MM.1S (cell line): ENCODE data around the gene ZBTB34.

Source experiments
- DNase-seq: peaks from one replicate; pipeline ENCODE4 v3.0.0-alpha.2; 2015
- H2AFZ ChIP-seq: fragments of 300-600 bp; sonication (generic); 2 replicates; pipeline ENCODE4 v1.6.0; 2016; ENCODE audit warnings: antibody characterized with exemption, low read length
- H3F3A ChIP-seq: fragments of 300-600 bp; sonication (generic); 2 replicates; pipeline ENCODE4 v1.6.1; 2016; ENCODE audit warnings: mild to moderate bottlenecking, antibody characterized with exemption, low read length, moderate library complexity, mixed read lengths; ENCODE audit not compliant: insufficient read depth
- H3K27ac ChIP-seq: fragments of 300-600 bp; sonication (generic); 2 replicates; pipeline ENCODE4 v1.5.1; 2016; ENCODE audit warnings: mild to moderate bottlenecking, low read length
- H3K27me3 ChIP-seq: fragments of 300-600 bp; sonication (generic); replicated peaks from 2 replicates; pipeline ENCODE4 v1.6.0; 2016; ENCODE audit warnings: low read length; ENCODE audit not compliant: insufficient read depth
- H3K36me3 ChIP-seq: fragments of 300-600 bp; sonication (generic); replicated peaks from 2 replicates; pipeline ENCODE4 v1.6.1; 2016; ENCODE audit warnings: mild to moderate bottlenecking, low read length, mixed read lengths; ENCODE audit not compliant: insufficient read depth
- H3K4me1 ChIP-seq: fragments of 300-600 bp; sonication (generic); 2 replicates; pipeline ENCODE4 v1.6.1; 2016; ENCODE audit warnings: low read length, mixed read lengths
- H3K4me2 ChIP-seq: fragments of 300-600 bp; sonication (generic); 2 replicates; pipeline ENCODE4 v1.6.0; 2016; ENCODE audit warnings: low read depth, low read length
- H3K4me3 ChIP-seq: fragments of 300-600 bp; sonication (generic); 2 replicates; pipeline ENCODE4 v1.5.1; 2016; ENCODE audit warnings: low read length, mixed read lengths
- H3K79me2 ChIP-seq: fragments of 300-600 bp; sonication (generic); 2 replicates; pipeline ENCODE4 v1.6.1; 2016; ENCODE audit warnings: mixed run types, low read length, mixed read lengths
- H3K9ac ChIP-seq: fragments of 300-600 bp; sonication (generic); 2 replicates; pipeline ENCODE4 v1.6.1; 2016; ENCODE audit warnings: low read length, mixed read lengths
- H3K9me2 ChIP-seq: fragments of 300-600 bp; sonication (generic); replicated peaks from 2 replicates; pipeline ENCODE4 v1.6.1; 2016; ENCODE audit warnings: mild to moderate bottlenecking, low read length, mixed read lengths; ENCODE audit not compliant: insufficient read depth
- H3K9me3 ChIP-seq: fragments of 300-600 bp; sonication (generic); replicated peaks from 2 replicates; pipeline ENCODE4 v1.6.1; 2016; ENCODE audit warnings: mild to moderate bottlenecking, low read length, mixed read lengths; ENCODE audit not compliant: insufficient read depth
- H4K20me1 ChIP-seq: fragments of 300-600 bp; sonication (generic); 2 replicates; pipeline ENCODE4 v1.6.1; 2016; ENCODE audit warnings: mild to moderate bottlenecking, low read length, moderate library complexity, mixed read lengths; ENCODE audit not compliant: insufficient read depth
- CTCF ChIP-seq: fragments of 300-600 bp; sonication (generic); IDR thresholded peaks from 2 replicates; pipeline ENCODE4 v1.5.1; 2016; ENCODE audit warnings: antibody characterized with exemption, low read length, mixed read lengths
- EZH2 ChIP-seq: fragments of 300-600 bp; sonication (generic); optimal IDR thresholded peaks from 2 replicates; pipeline ENCODE3; 2017; ENCODE audit warnings: low read depth, mild to moderate bottlenecking, antibody characterized with exemption, low read length, mixed read lengths
- EZH2phosphoT487 ChIP-seq: fragments of 300-600 bp; sonication (generic); IDR thresholded peaks from 2 replicates; pipeline ENCODE4 v1.6.1; 2018; ENCODE audit warnings: antibody characterized with exemption, low read length

Gene ZBTB34

GRCh38 chr9:126914458-126915280, 54.2 kb downstream of the ZBTB34 start, which contains the start of gene RALGPS1:
Gene RALGPS1 (plus strand): TSS chr9:126914782. CDS start chr9:126962290, 47,508 bp downstream.
- Histone ChIP-seq H3K27ac (no peak within 1 kb of the TSS), H3K4me1 (peaks cover 8% of the 10 kb centered on the region; the same call in 1 of the 2 replicates), H3K4me3 (peak within 1 kb of the TSS; percentile 66), H3F3A (no peaks in the 10 kb centered on the region; the same call in 1 of the 2 replicates), H3K9ac (peak within 1 kb of the TSS; percentile 39; the same call in 1 of the 2 replicates), H3K79me2 (peaks cover 37% of the 10 kb centered on the region), H2AFZ (peak within 1 kb of the TSS; percentile 80), H4K20me1 (no peaks in the 10 kb centered on the region), H3K36me3 (no peaks in the 10 kb centered on the region), H3K9me2 (no peaks in the 10 kb centered on the region), H3K27me3 (no peaks in the 10 kb centered on the region), H3K9me3 (no peaks in the 10 kb centered on the region), H3K4me2 (peak within 1 kb of the TSS; percentile 90)
- DNase-seq = peak; percentile 99
- TF ChIP-seq CTCF (no peak), EZH2 (no peak), EZH2phosphoT487 (no peak)

- H3K4me3 ChIP-seq = peak overlapping the region; percentile 66
- TF ChIP-seq CTCF = no peak
- no peak for TF ChIP-seq EZH2
- TF ChIP-seq EZH2phosphoT487 = no peak
- H3K9ac ChIP-seq = peak overlapping the region; percentile 39; the same call in 1 of the 2 replicates
- H3K27ac ChIP-seq = no peak overlapping the region
- peaks cover 8% of the 10 kb centered on the region; the same call in 1 of the 2 replicates for H3K4me1 ChIP-seq
- H3K27me3 ChIP-seq = no peaks in the 10 kb centered on the region
- H4K20me1 ChIP-seq = no peaks in the 10 kb centered on the region
- peak overlapping the region; percentile 66 for H3K4me2 ChIP-seq
- no peaks in the 10 kb centered on the region for H3K36me3 ChIP-seq
- DNase-seq = peak; percentile 85
- no peaks in the 10 kb centered on the region; the same call in 1 of the 2 replicates for H3F3A ChIP-seq
- no peaks in the 10 kb centered on the region for H3K9me2 ChIP-seq
- H2AFZ ChIP-seq = no peak overlapping the region
- H3K79me2 ChIP-seq = peaks cover 43% of the 10 kb centered on the region
- H3K9me3 ChIP-seq = no peaks in the 10 kb centered on the region
Measured at GRCh38 chr9:126915281-126915816, 54.9 kb downstream of the ZBTB34 start.

GRCh38 chr9:126915846-126916543, 55.6 kb downstream of the ZBTB34 start:
- H3K27me3 ChIP-seq = no peaks in the 10 kb centered on the region
- H3K4me1 ChIP-seq = peaks cover 8% of the 10 kb centered on the region; the same call in 1 of the 2 replicates
- peak overlapping the region; percentile 66 for H3K4me2 ChIP-seq
- peak overlapping the region; percentile 66 for H3K4me3 ChIP-seq
- H2AFZ ChIP-seq = no peak overlapping the region
- H4K20me1 ChIP-seq = no peaks in the 10 kb centered on the region
- no peaks in the 10 kb centered on the region for H3K9me2 ChIP-seq
- no peaks in the 10 kb centered on the region; the same call in 1 of the 2 replicates for H3F3A ChIP-seq
- peaks cover 50% of the 10 kb centered on the region for H3K79me2 ChIP-seq
- TF ChIP-seq EZH2 = no peak
- no peak for TF ChIP-seq EZH2phosphoT487
- TF ChIP-seq CTCF = no peak
- DNase-seq = no peak
- peak overlapping the region; percentile 39; the same call in 1 of the 2 replicates for H3K9ac ChIP-seq
- H3K27ac ChIP-seq = no peak overlapping the region
- H3K36me3 ChIP-seq = no peaks in the 10 kb centered on the region
- H3K9me3 ChIP-seq = no peaks in the 10 kb centered on the region
